BLaER1 (cell line): ENCODE results near the gene COA5.

ENCODE experiments used
- H3K27ac ChIP-seq: shearing (Covaris generic); formaldehyde crosslinking; 2 replicates; pipeline ENCODE4 v1.8.1; 2022
- H3K27me3 ChIP-seq: shearing (Covaris generic); formaldehyde crosslinking; 2 replicates; pipeline ENCODE4 v1.8.1; 2022
- H3K36me3 ChIP-seq: shearing (Covaris generic); formaldehyde crosslinking; 2 replicates; pipeline ENCODE4 v1.8.1; 2022
- H3K4me1 ChIP-seq: shearing (Covaris generic); formaldehyde crosslinking; 2 replicates; pipeline ENCODE4 v1.8.1; 2022
- H3K4me2 ChIP-seq: shearing (Covaris generic); formaldehyde crosslinking; 2 replicates; pipeline ENCODE4 v1.8.1; 2022
- H3K4me3 ChIP-seq: shearing (Covaris generic); formaldehyde crosslinking; 2 replicates; pipeline ENCODE4 v1.8.1; 2022
- H3K9ac ChIP-seq: shearing (Covaris generic); formaldehyde crosslinking; 2 replicates; pipeline ENCODE4 v1.8.1; 2022
- H3K9me3 ChIP-seq: shearing (Covaris generic); formaldehyde crosslinking; 2 replicates; pipeline ENCODE4 v1.8.1; 2022
- H4K20me1 ChIP-seq: shearing (Covaris generic); formaldehyde crosslinking; 2 replicates; pipeline ENCODE4 v1.8.1; 2022
- Cebpa-rat ChIP-seq: shearing (Covaris generic); IDR thresholded peaks from 2 replicates; pipeline ENCODE4 v1.8.1; 2022

The COA5 gene

DNA sequence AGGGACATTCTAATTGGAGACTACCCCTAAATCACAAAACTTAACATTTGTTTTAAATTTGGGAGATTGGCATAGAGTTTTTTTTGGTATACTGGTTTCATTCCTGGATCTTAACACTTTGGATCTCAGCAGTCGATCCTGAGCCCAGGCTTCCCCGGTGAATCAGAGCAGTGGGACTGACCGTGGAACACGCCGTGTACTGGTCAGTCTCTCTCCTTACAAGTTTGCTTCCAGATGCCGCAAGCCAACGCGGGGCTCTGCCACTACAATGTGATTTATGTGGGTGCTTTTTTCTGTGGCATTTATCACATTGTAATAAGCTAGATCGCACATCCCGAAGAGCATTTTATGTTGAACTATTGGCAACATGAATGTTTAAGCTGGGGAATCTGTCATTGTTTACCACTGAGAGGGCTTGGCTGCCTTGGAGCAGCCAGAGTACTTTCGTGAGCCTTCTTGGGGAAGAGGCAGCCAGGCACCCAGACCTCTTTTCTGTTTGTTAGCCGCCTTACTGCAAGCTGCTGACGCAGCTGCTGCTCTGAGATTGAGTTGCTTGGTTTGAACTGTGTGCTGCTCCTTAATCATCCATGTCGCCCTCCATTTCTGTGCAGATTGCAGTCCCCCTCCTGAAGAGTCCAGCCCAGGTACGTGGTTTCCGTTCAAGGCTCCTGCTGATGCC lies 49.3 kb downstream of the COA5 start:
- no peak for TF ChIP-seq Cebpa-rat
- Histone ChIP-seq H3K36me3 (peaks cover 71% of the 10 kb centered on the region), H3K27ac (no peak overlapping the region)

DNA sequence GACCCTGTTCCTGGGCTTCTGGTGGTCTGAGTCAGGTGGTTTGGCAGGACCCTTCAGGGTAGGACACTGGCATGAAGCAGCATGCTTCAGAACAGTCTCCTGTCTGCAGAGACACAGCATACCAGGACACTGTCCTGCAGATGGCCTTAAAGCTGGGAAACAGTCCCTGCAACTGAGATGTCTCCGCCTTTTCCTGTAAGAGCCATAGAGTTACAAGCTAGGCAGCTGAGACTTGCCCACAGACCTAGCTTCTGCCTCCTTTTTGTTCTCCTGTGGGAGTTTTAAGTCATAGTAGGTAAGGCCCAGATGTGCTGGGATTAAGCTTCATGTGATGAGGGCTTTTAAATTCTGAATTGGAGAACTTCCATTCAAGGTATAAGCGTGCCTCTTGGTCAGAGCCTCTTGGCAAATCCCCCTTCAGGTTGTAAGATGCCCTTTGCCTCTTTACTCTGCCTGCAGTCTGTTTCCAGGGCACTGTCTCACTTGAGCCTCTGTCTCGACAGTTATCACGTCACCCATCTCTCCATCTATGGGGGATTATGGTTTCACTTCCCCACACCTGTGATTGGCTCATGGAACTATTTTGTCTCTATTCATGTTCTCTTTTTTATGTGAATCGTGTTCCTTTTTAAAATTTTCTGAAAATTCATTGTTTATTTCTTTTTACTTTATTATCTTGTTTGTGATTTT lies 51.8 kb downstream of the COA5 start:
- H3K4me1 ChIP-seq = peaks cover 37% of the 10 kb centered on the region
- TF ChIP-seq Cebpa-rat = no peak
- no peak overlapping the region for H3K9ac ChIP-seq
- no peaks in the 10 kb centered on the region for H4K20me1 ChIP-seq
- peak overlapping the region; percentile 27 for H3K4me2 ChIP-seq
- H3K27ac ChIP-seq = peak overlapping the region; percentile 47; the same call in 1 of the 2 replicates
- no peaks in the 10 kb centered on the region for H3K9me3 ChIP-seq
- H3K27me3 ChIP-seq = no peaks in the 10 kb centered on the region; the same call in 1 of the 2 replicates
- H3K4me3 ChIP-seq = no peak overlapping the region
- H3K36me3 ChIP-seq = peaks cover 83% of the 10 kb centered on the region

More for the DNA sequence above, 49.3 kb downstream of the COA5 start:
- no peak overlapping the region for H3K9ac ChIP-seq
- no peaks in the 10 kb centered on the region; the same call in 1 of the 2 replicates for H3K27me3 ChIP-seq
- no peaks in the 10 kb centered on the region for H3K9me3 ChIP-seq
- no peak overlapping the region for H3K4me3 ChIP-seq
- no peaks in the 10 kb centered on the region for H4K20me1 ChIP-seq
- peak overlapping the region; percentile 4; the same call in 1 of the 2 replicates for H3K4me2 ChIP-seq
- H3K4me1 ChIP-seq = peaks cover 45% of the 10 kb centered on the region

DNA sequence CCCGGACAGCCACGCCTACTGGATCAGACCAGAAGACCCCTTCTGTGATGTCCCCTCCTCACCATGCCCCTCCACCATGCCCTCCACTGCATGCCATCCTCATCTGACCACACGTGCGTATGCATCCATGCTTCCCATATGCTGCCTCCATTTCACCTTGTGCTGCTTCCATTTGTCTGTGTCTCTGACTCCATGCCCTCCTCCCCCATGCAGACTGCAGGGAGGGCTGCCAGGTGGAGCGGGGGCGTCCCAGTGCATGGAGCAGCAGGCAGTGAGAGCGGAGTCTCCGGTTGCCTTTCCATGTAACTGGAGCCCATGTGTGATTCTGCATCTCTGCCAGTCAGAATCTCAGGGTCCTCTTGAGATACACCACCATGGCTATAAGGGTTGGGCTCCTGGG lies 52.6 kb downstream of the COA5 start:
- no peak overlapping the region for H3K9ac ChIP-seq
- H4K20me1 ChIP-seq = no peaks in the 10 kb centered on the region
- no peaks in the 10 kb centered on the region for H3K9me3 ChIP-seq
- H3K36me3 ChIP-seq = peaks cover 78% of the 10 kb centered on the region
- H3K27me3 ChIP-seq = no peaks in the 10 kb centered on the region; the same call in 1 of the 2 replicates
- TF ChIP-seq Cebpa-rat = no peak
- peak overlapping the region; percentile 27 for H3K4me2 ChIP-seq
- H3K4me1 ChIP-seq = peaks cover 45% of the 10 kb centered on the region
- no peak overlapping the region for H3K4me3 ChIP-seq
- no peak overlapping the region for H3K27ac ChIP-seq

DNA sequence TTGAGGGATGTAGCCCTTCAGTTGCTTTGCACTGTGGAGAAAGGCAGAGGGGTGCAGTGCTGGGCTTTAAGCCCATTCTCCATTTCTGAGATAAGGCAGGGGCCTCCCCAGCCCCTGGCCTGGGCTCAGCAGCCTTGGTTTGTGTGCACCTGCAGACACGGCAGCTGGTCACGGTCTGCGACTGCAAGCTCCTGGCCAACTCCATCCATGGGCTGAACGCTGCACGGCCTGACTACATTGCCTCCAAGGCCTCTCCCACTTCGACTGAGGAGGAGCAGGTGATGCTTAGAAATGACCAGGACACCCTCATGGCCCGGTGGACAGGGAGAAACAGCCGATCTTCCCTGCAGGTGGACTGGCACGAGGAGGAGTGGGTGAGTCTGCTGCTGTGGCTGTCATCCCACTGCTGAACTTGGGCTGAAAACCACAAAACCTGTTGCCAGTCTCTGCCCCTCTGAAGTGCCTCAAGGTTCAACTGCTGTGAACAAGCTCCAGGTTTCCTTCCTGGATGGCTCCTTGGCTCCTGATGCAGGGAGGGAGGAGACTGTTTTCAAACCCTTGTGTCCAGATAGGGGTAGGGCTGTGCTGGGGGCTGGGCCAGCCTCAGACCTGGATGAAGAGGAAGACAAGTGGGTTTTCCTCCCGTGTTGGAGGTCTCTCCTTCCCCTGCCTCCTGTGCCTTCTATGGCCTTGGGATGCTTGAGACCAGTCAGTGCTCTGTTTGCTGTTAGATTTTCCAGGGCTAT lies 54.0 kb downstream of the COA5 start:
- peaks cover 64% of the 10 kb centered on the region for H3K36me3 ChIP-seq
- no peak overlapping the region for H3K4me3 ChIP-seq
- no peak for TF ChIP-seq Cebpa-rat
- no peak overlapping the region for H3K27ac ChIP-seq
- H4K20me1 ChIP-seq = no peaks in the 10 kb centered on the region
- H3K9me3 ChIP-seq = no peaks in the 10 kb centered on the region
- H3K4me1 ChIP-seq = peaks cover 43% of the 10 kb centered on the region
- no peaks in the 10 kb centered on the region; the same call in 1 of the 2 replicates for H3K27me3 ChIP-seq
- peak overlapping the region; percentile 11 for H3K4me2 ChIP-seq
- no peak overlapping the region for H3K9ac ChIP-seq

DNA sequence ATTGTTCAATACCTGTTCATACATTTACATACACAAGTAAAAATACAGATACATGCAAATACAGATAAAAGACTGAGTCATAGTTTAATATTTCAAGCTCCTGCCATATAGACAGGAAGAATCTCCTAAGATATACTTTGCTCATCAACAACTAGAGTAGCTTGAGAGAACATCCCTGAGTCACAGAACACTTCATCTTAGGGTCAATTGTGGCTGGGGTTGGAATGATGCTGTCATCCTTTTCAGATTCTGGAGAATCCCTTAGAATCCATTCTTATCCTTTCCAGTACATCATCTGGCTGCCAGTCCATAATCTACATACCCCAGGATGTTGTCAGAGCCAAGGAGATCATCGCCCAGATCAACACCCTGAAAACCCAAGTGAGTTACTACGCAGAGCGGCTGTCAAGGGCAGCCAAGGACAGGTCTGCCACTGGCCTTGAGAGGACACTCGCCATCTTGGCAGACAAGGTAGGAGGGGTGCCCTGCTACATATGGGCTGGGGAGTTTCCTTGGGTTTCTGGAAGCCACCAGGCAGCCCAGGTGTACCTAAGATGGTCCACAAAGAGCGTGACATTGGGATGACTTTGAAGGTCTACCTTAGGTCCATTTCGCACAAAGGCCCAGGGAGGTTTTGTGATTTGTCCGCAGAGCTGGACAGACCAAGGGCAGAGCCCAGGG lies 55.7 kb downstream of the COA5 start:
- Histone ChIP-seq H3K4me3 (no peak overlapping the region), H3K4me1 (peaks cover 55% of the 10 kb centered on the region), H3K27me3 (no peaks in the 10 kb centered on the region; the same call in 1 of the 2 replicates), H3K27ac (no peak overlapping the region), H4K20me1 (no peaks in the 10 kb centered on the region), H3K36me3 (peaks cover 53% of the 10 kb centered on the region), H3K4me2 (no peak overlapping the region), H3K9me3 (no peaks in the 10 kb centered on the region), H3K9ac (no peak overlapping the region)
- TF ChIP-seq Cebpa-rat = no peak

DNA sequence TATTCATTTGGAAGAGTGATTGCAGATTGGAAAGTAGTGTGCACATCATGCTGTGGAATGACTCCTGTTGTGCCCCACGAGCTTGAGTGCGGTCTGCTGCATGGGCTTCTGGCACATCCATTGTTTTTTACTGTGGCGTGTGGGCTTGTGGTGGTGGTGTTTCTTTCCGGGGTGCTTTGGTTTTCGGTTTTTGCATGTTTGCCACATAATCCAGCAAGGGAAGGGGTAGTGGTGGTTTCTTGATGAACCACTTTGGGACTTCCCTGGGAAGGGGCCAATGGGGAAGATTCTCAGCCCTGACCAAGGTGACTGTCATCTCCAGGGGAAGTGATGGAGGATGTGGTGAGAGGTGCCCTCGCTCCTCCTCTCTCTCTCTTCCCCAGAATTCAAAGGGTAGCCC lies 57.0 kb downstream of the COA5 start:
- Histone ChIP-seq H3K36me3 (peaks cover 56% of the 10 kb centered on the region), H3K27ac (no peak overlapping the region), H3K4me3 (no peak overlapping the region), H3K9ac (no peak overlapping the region), H3K4me1 (peaks cover 61% of the 10 kb centered on the region), H3K27me3 (no peaks in the 10 kb centered on the region; the same call in 1 of the 2 replicates), H4K20me1 (no peaks in the 10 kb centered on the region), H3K4me2 (peak overlapping the region; percentile 12; the same call in 1 of the 2 replicates), H3K9me3 (no peaks in the 10 kb centered on the region)
- no peak for TF ChIP-seq Cebpa-rat

DNA sequence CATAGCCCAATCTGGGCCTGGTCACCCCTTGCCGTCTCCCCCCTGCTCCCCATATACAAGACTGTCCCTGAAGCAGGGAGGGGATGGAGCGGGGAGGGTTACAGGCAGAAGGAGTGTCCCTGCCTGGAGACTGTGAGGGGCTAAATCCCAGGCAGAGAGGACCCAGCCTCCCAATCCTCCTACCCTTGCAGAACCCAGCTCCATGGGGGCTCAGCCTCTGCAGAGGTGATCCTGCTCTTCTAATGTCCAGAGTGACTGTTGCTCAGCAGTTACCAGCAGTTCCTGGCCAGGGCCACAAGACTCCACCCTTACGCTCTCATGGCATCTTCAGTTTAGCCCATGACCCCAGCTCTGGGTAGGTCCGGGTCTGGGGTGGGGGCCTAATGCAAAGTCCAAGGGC lies 58.1 kb downstream of the COA5 start:
- H3K27ac ChIP-seq = 0 out of 2 replicates have a peak overlapping the region, but pooled peaks have one; percentile 5
- no peak overlapping the region for H3K4me2 ChIP-seq
- no peaks in the 10 kb centered on the region for H3K9me3 ChIP-seq
- H3K4me1 ChIP-seq = peaks cover 54% of the 10 kb centered on the region
- no peak overlapping the region for H3K4me3 ChIP-seq
- TF ChIP-seq Cebpa-rat = no peak
- no peak overlapping the region for H3K9ac ChIP-seq
- no peaks in the 10 kb centered on the region for H3K27me3 ChIP-seq
- H4K20me1 ChIP-seq = no peaks in the 10 kb centered on the region
- peaks cover 56% of the 10 kb centered on the region for H3K36me3 ChIP-seq
